GM19328 (cell line): ENCODE results near the gene NLRP1.
"Not testable (repeated sequence)": the region's sequence is repeated elsewhere in the genome, so short reads cannot be mapped to it uniquely, and the experiment has no call there.

Source experiments
- ATAC-seq: cut with Tn5 transposase; IDR thresholded peaks from one replicate; pipeline ENCODE4 v1.9.1; 2021; ENCODE audit warnings: mild to moderate bottlenecking, moderate library complexity; ENCODE audit not compliant: unreplicated experiment

The NLRP1 gene

DNA sequence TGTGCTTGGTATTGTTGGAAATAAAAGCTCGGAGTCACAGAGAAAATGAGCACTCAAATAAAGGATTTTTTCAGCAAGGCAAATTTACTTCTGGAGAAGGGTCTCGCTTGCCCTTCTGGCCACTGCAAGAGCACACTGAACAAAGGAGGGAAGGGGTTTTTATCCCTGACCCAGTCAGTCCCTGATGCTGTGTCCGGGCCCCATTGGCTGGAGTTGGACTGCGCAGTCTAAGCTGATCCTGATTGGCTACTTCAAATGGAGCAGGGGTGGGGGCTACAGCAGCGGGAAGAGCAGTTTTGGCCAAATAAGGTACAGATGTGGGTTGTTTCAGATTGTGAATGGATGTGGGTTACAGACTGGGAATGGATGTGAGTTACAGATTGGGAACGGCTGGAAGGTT is 4.3 kb upstream of the NLRP1 start:
- ATAC-seq: no peak

GRCh38 chr17:5587438-5588032 is 3.2 kb upstream of the NLRP1 start:
- ATAC-seq: no peak

GRCh38 chr17:5585836-5586521 is 1.7 kb upstream of the NLRP1 start:
- no peak for ATAC-seq

GRCh38 chr17:5585287-5585794 is 1.0 kb upstream of the NLRP1 start:
- no peak for ATAC-seq

DNA sequence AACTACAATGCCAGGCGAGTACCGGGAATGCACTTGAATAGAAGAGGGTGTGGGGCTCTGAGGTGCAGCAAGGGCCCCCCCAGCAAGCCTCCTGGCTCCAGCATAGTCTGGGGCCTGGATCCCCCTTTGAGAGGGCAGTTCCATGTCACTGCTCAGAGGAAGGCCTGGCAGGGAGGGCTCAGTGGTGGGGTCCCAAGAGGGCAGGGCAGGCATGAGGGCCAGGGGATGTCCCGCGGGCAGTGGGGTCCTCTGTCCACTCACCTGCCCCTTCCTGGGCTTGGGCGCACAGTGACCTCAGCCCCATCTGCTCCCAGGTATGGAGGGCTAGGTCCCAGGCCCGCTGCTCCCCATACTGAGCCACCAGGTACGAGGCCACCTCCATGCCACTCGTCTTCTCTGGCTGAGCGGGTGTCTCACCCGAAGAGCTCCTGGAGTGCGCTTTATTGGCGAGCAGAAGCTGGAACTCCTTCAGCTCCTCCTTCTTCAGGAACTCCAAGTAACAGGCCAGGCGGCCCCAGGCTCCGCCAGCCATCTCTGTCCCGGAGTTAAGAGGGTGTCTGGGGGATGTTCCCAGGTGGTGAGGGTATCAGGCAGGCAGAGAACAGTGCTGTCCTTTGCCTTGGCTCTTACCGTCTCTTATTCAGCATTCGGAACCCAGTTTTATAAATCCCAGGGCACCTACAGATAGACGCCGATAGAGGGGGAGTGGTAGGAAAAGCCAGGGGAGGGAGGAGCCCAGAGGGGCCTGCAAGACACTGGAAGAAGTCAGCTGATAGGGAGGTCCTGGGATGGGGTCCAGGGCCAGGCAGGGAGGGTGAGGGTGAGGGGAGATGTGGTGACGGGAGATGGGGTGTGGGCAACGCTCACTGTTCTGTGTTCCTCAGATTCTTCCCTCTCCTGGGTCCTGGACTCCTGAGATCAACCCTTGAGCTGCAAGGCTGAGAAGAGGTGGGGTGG is 605 bp downstream of the NLRP1 start:
- no peak for ATAC-seq

DNA sequence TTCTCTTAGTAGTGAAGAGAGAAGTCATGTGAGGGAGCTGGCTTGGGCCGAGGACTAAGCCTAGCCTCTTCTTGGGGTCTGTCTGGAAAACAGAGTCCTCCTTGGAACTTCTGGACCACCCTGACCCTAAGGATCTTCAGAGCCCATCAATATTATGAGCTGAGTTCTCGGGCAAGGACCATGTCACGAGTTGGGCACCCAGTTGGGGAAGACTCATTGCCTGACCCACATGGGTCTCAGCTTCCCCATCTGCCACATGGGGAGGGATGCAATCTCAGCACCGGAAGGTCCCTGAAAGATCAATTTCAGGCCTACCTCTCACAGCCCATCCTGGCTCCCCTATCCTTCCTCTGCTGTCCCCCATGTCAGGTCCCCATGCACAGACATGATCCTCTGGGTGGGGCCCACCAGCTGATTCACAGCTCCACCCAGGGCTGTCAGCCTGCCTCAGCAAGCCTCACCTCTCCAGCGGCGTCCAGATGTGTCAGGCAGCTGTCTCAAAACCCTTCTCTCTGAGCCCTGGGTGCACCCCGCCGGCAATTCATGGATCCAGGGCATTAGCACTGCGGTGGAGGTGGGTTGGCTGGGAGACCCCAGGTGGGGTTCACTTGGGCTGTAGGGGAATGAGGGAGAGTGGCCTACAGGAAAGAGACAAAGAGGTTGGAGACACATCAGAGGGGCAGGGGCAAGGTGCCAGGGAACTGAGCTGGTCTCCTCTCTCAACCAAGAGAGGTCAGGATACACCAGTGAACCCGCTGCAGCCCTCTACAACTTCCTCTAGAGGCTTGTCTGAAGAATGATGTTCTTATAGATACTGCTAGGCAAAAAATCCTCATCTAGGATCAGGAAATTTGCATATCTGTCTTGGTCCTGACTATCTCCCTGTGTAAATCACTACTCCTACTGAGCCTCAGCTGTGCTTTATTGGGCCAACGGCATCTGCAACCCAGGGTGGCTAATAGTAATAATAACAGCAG is 1.8 kb downstream of the NLRP1 start:
- ATAC-seq: no peak

- no peak for ATAC-seq
Measured at GRCh38 chr17:5581655-5582054, 2.7 kb downstream of the NLRP1 start.

GRCh38 chr17:5580969-5581368 is 3.3 kb downstream of the NLRP1 start:
- no peak for ATAC-seq

DNA sequence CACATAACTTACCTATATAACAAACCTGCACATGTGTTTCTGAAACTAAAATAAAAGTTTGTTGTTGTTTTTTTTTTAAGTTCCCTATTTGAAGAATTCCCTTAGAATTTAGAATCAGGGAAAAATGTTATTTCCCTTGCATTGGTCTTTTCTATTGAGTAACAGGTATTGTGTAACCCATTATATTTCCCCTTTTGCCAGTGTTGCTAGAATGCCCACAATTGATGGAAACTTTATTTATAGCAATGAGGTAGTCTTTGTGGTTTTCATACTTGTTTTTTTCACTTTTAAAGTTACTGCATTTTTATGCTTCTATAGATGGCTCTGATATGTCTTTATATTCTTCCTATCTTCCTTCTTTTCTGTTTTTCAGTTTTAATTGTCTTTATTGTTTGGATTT is 3.9 kb downstream of the NLRP1 start:
- ATAC-seq: no peak

DNA sequence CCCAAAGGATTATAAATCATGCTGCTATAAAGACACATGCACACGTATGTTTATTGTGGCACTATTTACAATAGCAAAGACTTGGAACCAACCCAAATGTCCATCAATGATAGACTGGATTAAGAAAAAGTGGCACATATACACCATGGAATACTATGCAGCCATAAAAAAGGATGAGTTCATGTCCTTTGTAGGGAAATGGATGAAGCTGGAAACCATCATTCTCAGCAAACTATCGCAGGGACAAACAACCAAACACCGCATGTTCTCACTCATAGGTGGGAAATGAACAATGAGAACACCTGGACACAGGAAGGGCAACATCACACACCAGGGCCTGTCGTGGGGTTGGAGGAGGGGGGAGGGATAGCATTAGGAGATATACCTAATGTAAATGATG is 5.5 kb downstream of the NLRP1 start:
- ATAC-seq: not testable (repeated sequence)

DNA sequence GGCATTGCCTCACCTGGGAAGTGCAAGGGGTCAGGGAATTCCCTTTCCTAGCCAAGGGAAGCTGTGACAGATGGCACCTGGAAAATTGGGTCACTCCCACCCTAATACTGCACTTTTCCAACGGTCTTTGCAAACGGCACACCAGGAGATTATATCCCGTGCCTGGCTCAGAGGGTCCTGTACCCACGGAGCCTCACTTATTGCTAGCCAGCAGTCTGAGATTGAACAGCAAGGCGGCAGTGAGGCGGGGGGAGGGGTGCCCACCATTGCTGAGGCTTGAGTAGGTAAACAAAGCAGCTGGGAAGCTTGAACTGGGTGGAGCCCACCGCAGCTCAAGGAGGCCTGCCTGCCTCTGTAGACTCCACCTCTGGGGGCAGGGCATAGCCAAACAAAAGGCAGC is 11.3 kb downstream of the NLRP1 start:
- ATAC-seq: not testable (repeated sequence)

GRCh38 chr17:5571281-5571680 is 13.0 kb downstream of the NLRP1 start:
- ATAC-seq: no peak

- ATAC-seq: no peak
Measured at GRCh38 chr17:5565808-5566207, 18.5 kb downstream of the NLRP1 start.

DNA sequence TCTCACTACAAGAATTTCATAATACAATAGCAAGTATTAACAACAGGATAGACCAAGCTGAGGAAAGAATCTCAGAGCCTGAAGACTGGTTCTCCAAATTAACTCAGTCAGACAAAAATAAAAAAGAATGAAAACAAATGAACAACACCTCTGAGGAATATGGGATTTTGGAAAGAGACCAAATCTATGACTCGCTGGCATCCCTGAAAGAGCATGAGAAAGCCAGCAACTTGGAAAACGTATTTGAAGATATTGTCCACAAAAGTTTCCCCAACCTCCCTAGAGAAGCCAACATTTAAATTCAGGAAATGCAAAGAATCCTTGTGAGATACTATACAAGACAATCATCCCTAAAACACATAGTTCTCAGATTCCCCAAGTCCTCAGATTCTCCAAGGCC is 20.9 kb downstream of the NLRP1 start:
- no peak for ATAC-seq

- no peak for ATAC-seq
Measured at GRCh38 chr17:5562661-5563360, 21.5 kb downstream of the NLRP1 start.

DNA sequence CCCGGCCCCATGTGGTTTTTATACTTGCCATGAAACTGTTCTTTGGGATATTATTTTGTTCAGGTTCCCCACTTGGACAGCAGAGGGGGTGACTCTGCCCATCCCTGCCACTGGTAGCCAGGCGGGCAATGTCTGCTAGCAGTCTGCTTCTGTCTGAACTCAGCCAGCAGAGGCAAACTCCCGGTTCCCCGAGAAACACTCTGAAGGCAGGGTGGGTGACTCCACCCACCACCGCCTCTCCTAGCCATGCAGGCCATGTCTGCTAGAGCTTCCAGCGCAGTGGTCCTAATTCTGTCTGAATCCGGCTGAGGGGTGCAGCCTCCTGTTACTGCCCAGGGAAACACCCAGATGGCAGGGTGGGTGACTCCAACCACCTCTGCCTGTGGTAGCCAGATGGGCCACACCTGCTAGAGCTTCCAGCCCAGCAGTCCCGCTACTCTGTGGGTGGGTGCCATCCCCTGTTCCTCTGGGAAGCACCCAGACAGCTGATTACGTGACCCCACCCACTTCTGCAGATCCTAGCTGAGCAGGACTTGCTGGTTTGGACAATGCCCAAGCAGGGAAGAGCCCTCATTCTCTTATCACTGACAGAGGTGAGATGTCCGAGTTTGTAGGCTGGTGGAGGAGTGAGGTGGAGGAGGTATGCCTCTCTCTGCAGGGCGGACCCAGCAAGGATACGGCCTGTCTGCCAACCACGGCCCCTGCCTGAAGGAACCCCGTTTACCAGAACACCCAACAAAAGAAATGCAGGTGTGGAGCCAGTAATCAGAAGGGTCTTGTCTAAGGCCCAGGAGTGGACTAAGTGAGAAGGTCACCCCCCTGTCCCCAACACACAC is 22.4 kb downstream of the NLRP1 start:
- no peak for ATAC-seq

DNA sequence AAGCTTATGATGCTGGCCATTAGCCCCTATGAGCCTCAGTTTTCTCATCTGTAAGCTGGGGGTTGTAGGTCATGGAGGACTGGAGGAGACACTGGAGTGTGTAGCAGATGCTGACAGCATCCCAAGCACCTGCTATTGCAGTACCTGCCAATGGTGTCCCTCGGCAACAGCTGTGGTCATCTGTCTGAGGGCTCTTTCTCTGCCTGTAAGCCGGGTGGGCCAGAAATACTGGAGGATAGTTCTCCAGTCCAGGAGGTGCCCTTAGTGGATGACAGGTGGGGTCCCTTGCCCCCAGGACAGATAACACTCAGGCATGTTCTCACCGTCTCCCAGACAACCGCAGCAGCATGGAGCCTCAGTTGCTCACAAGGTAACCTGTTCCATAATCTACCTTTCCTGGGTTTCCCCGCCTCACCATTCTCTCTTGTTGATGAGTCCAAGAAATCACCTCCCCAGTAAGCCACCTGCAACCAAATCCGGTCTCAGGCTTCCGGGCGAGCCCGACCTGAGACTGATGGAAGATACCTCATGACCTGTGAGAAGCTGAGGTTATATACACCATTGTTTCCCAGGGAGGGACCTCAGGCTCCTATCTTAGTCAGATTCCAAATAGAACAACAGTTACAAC is 23.8 kb downstream of the NLRP1 start:
- ATAC-seq: no peak
